Nephron (organoid): ENCODE measurements around the gene NRIP3.

Experiments used
- H3K27ac Mint-ChIP-seq, 3 experiments: 2 replicates each; pipeline ENCODE4 v1.8.0; 2020; ENCODE audit warnings: mixed read lengths in 3 of 3, mild to moderate bottlenecking in 2 of 3, moderate library complexity in 1 of 3
- H3K27me3 Mint-ChIP-seq: 2 replicates; pipeline ENCODE4 v1.8.0; 2021; ENCODE audit warnings: low read depth, mild to moderate bottlenecking, moderate library complexity, mixed read lengths
- H3K36me3 Mint-ChIP-seq: 2 replicates; pipeline ENCODE4 v1.8.0; 2020; ENCODE audit warnings: low read depth, mixed read lengths
- H3K4me1 Mint-ChIP-seq: 2 replicates; pipeline ENCODE4 v1.8.0; 2020; ENCODE audit warnings: mixed read lengths
- H3K4me3 Mint-ChIP-seq, 3 experiments: 2 replicates each; pipeline ENCODE4 v1.8.0; 2020; ENCODE audit warnings: mild to moderate bottlenecking in 3 of 3, mixed read lengths in 3 of 3, moderate library complexity in 2 of 3
- H3K9me3 Mint-ChIP-seq: 2 replicates; pipeline ENCODE4 v1.8.0; 2020; ENCODE audit warnings: mixed read lengths
- TF ChIP-seq, protein P1 (sequence below), 3 experiments: fragments of 200-600 bp; sonication (generic); IDR thresholded peaks; one replicate each; pipeline ENCODE4 v1.5.0; 2021; ENCODE audit warnings: antibody characterized with exemption in 3 of 3; ENCODE audit not compliant: unreplicated experiment in 3 of 3

The NRIP3 gene

DNA sequence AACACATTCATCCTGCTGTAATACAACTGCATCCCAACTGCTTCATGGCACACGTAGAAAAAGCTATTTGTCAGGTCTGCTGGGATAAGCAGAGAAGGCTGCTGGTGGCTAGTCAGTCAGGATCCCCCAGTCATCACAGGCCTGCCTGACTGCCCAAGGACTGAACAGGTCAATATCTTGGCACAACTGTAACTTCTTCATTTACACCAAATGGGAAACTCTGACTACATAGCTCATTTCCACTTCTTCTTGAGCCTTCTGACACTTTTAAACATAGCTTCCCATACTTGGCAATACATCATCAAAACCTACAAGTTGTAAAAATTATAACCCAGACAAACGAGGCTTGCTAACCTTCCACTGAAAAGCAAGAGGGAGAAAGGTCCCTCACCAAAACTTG is 42.4 kb downstream of the NRIP3 start:
- peaks cover 27% of the 10 kb centered on the region for H3K4me1 Mint-ChIP-seq
- no peaks in the 10 kb centered on the region for H3K9me3 Mint-ChIP-seq
- no peaks in the 10 kb centered on the region for H3K27me3 Mint-ChIP-seq
- peak overlapping the region in 1 of 3 experiments; percentile 8 for H3K27ac Mint-ChIP-seq
- TF ChIP-seq, protein P1, sequence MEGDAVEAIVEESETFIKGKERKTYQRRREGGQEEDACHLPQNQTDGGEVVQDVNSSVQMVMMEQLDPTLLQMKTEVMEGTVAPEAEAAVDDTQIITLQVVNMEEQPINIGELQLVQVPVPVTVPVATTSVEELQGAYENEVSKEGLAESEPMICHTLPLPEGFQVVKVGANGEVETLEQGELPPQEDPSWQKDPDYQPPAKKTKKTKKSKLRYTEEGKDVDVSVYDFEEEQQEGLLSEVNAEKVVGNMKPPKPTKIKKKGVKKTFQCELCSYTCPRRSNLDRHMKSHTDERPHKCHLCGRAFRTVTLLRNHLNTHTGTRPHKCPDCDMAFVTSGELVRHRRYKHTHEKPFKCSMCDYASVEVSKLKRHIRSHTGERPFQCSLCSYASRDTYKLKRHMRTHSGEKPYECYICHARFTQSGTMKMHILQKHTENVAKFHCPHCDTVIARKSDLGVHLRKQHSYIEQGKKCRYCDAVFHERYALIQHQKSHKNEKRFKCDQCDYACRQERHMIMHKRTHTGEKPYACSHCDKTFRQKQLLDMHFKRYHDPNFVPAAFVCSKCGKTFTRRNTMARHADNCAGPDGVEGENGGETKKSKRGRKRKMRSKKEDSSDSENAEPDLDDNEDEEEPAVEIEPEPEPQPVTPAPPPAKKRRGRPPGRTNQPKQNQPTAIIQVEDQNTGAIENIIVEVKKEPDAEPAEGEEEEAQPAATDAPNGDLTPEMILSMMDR (IDR thresholded peaks at IDR 0.05; ENCODE audit: unreplicated experiment in 3 of 3), result no peak
- peak overlapping the region in 1 of 3 experiments; percentile 30 for H3K4me3 Mint-ChIP-seq
- no peaks in the 10 kb centered on the region for H3K36me3 Mint-ChIP-seq

DNA sequence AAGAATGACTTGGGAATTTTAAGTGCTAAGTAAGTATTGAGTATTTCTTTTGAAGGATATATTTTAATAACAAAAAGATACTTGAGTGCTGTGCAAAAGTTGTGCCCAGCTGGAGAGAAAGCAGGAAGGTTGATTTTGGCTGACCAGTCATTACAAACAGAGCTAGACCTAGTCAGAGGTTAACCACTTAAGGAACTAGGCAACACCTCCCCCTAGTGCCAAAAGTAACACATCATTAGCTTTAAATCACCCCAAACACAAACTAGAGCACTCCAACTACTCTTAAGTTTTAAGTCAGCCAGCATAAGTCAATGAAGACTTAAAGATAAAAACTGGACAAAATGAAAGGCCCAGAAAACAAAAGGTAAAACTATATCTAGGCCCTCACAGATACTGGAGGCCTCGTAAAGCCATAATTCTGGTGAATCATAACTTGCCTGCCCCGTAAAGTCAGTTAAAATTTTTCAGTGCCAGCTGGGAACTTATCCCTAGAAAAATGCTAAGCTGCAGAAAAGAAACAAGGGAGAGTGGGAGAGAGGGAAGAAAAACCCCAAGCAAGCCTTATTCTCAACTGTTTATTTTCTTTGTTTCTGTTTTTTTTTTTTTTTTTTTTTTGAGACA is 44.1 kb downstream of the NRIP3 start:
- Mint-ChIP-seq H3K4me3 (peak overlapping the region; percentile 2 to 46 (median 19)), H3K4me1 (peaks cover 23% of the 10 kb centered on the region), H3K27me3 (no peaks in the 10 kb centered on the region), H3K9me3 (no peaks in the 10 kb centered on the region), H3K27ac (peak overlapping the region; percentile 11 to 73 (median 50)), H3K36me3 (peaks cover 12% of the 10 kb centered on the region)
- TF ChIP-seq, protein P1 (IDR thresholded peaks at IDR 0.05; ENCODE audit: unreplicated experiment in 3 of 3), result peak; percentile 53 to 63 (median 54)

DNA sequence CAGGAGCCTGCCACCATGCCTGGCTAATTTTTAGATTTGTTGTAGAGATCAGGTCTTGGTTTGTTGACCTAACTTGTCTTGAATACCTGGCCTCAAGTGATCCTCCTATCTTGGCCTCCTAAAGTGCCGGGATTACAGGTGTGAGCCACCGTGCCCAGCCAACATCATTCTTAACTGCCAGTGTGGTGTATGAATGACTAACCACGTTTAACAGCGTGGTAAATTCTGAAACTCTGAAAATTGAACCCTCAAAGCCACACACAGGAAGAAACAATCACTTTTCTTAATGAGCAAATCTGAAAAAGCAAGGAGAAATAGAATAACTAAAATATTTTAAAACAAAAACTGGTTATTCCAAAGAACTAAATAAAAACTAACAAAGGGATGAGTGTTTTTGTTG is 46.9 kb downstream of the NRIP3 start:
- H3K36me3 Mint-ChIP-seq, result peaks cover 26% of the 10 kb centered on the region
- no peak overlapping the region for H3K27ac Mint-ChIP-seq
- no peak overlapping the region for H3K4me3 Mint-ChIP-seq
- no peaks in the 10 kb centered on the region for H3K27me3 Mint-ChIP-seq
- no peaks in the 10 kb centered on the region for H3K9me3 Mint-ChIP-seq
- TF ChIP-seq, protein P1 (IDR thresholded peaks at IDR 0.05; ENCODE audit: unreplicated experiment in 3 of 3), result no peak
- H3K4me1 Mint-ChIP-seq, result peaks cover 9% of the 10 kb centered on the region

DNA sequence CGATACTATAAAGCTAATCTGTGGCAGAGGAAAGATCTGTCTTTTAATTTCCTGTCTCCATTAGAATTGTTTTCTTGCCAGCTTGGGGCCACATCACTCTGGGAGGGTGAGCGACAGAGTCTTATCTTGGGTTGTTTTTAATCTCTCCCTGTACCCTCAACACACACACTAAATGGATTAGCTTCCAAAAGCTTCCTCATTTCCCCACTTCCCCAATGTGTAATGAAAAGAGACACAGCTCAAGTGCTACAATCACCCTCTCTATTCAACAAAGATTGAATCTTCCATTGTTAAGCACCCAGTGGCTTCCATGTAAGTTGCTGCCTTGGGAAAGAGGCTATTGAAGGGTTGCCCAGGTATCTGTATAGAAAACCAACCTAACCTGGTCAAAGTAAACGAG is 54.9 kb downstream of the NRIP3 start:
- Mint-ChIP-seq H3K4me3 (no peak overlapping the region), H3K36me3 (peaks cover 35% of the 10 kb centered on the region), H3K4me1 (no peaks in the 10 kb centered on the region), H3K27ac (no peak overlapping the region), H3K27me3 (no peaks in the 10 kb centered on the region), H3K9me3 (no peaks in the 10 kb centered on the region)
- TF ChIP-seq, protein P1 (IDR thresholded peaks at IDR 0.05; ENCODE audit: unreplicated experiment in 3 of 3), result no peak

DNA sequence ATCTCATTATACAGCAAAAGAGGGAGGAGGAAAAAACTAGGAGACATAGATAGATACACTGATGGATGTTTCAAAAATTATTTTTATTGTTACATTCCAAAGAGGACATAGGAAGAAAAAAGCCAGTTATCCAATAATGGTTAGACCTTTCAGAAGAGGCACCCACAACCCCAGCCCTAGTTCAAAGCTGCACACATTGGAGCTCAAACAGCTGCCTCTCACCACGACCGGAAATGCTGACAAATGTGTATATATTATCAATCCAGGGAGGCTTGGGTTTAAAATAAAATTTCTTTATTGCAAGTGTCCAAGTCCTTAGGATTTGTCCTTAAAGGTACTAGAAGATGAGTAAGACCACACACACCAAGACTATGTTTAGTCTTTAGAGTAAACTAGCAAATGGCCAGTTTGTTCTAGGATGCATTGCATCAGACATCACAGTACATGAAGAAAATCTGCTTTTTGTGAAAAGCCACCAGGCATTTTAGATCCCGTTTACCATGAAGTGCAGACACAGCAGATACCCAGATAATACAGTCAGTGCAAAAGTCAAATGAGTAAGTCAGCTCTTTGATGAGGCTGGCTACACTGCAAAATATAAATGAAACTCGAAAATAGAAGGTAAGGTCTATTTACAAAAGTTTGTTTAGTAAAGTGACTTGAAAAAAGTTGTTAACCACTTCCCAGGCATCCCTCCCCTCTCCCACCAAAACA is 56.4 kb downstream of the NRIP3 start:
- no peak overlapping the region for H3K4me3 Mint-ChIP-seq
- H3K4me1 Mint-ChIP-seq, result no peaks in the 10 kb centered on the region
- H3K36me3 Mint-ChIP-seq, result peaks cover 25% of the 10 kb centered on the region
- H3K9me3 Mint-ChIP-seq, result no peaks in the 10 kb centered on the region
- TF ChIP-seq, protein P1 (IDR thresholded peaks at IDR 0.05; ENCODE audit: unreplicated experiment in 3 of 3), result no peak
- no peak overlapping the region for H3K27ac Mint-ChIP-seq
- no peaks in the 10 kb centered on the region for H3K27me3 Mint-ChIP-seq
